ENCODE data around the gene SNX9. TPM values are rescaled to one million over a fixed set of nuclear protein-coding genes. Genes with fewer than 3 reads are reported as not detected.

The SNX9 gene
- total RNA-seq, 6 donors from 2014 or later = 13.6 to 31.6 (median 19.0) TPM

GRCh38 chr6:157991067-157991432, 168.0 kb downstream of the SNX9 start:
- Histone ChIP-seq H3K27me3 (no peaks in the 10 kb centered on the region), H3K27ac (no peak overlapping the region), H3K4me3 (no peak overlapping the region), H3K9me3 (no peaks in the 10 kb centered on the region), H3K36me3 (no peaks in the 10 kb centered on the region), H3K4me1 (peaks cover 6 to 20% (median 12%) of the 10 kb centered on the region in 4 donors)
- TF ChIP-seq POLR2AphosphoS5 (IDR thresholded peaks at IDR 0.05) (no peak), EP300 (IDR thresholded peaks at IDR 0.05) (no peak), POLR2A (IDR thresholded peaks at IDR 0.05) (no peak)
- TF ChIP-seq, protein P1, sequence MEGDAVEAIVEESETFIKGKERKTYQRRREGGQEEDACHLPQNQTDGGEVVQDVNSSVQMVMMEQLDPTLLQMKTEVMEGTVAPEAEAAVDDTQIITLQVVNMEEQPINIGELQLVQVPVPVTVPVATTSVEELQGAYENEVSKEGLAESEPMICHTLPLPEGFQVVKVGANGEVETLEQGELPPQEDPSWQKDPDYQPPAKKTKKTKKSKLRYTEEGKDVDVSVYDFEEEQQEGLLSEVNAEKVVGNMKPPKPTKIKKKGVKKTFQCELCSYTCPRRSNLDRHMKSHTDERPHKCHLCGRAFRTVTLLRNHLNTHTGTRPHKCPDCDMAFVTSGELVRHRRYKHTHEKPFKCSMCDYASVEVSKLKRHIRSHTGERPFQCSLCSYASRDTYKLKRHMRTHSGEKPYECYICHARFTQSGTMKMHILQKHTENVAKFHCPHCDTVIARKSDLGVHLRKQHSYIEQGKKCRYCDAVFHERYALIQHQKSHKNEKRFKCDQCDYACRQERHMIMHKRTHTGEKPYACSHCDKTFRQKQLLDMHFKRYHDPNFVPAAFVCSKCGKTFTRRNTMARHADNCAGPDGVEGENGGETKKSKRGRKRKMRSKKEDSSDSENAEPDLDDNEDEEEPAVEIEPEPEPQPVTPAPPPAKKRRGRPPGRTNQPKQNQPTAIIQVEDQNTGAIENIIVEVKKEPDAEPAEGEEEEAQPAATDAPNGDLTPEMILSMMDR (IDR thresholded peaks at IDR 0.05) = no peak
- no peak for ATAC-seq (ENCODE audit: low FRiP score in 2 of 2)
- DNase-seq = no peak
- WGBS, 2 donors = 91 to 95% methylated on average over 11 of the region's 11 CpGs

GRCh38 chr6:157993076-157993475, 170.0 kb downstream of the SNX9 start:
- Histone ChIP-seq H3K27ac (no peak overlapping the region), H3K36me3 (no peaks in the 10 kb centered on the region), H3K4me1 (peaks cover 6 to 20% (median 12%) of the 10 kb centered on the region in 4 donors), H3K4me3 (no peak overlapping the region), H3K9me3 (no peaks in the 10 kb centered on the region), H3K27me3 (no peaks in the 10 kb centered on the region)
- WGBS, 2 donors = 69% methylated on average over 3 of the region's 3 CpGs
- TF ChIP-seq, protein P1 (IDR thresholded peaks at IDR 0.05) = no peak
- TF ChIP-seq EP300 (IDR thresholded peaks at IDR 0.05) = no peak
- TF ChIP-seq POLR2AphosphoS5 (IDR thresholded peaks at IDR 0.05) = no peak
- no peak for TF ChIP-seq POLR2A (IDR thresholded peaks at IDR 0.05)
- DNase-seq (no peak), ATAC-seq (ENCODE audit: low FRiP score in 2 of 2) (no peak)

DNA sequence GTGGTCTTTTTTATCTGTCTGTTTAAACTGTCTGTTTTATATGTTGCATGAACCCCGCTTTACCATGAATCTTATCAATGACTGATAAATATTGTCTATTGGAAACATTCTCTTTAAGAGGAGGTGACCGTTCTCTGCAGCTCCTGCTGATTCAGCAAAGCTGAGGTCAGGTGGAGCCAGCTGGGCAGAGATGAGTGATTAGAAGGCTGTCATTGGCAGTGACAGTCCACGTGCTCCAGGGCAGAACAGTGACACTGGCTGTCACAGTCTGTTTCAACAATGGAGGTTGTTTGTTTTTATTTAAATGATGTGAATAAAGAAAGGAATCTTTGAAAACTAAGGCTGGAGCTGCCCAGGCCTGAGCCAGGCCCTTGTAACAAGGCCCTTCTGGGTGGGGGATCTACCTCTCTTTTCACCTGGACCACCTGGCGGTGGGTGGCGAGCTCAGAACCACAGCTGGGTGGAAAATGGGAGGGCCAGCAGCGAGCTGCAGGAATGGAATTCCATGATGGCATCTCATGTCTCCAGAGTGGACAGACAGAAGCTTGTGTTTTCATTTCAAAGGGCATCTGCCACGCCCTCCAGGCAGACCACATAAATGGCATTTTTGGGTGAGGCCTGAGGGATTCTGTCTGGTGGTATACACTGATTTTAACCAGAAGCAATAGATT, 171.2 kb downstream of the SNX9 start:
- Histone ChIP-seq H3K36me3 (no peaks in the 10 kb centered on the region), H3K9me3 (no peaks in the 10 kb centered on the region), H3K27me3 (no peaks in the 10 kb centered on the region), H3K4me3 (no peak overlapping the region), H3K4me1 (peaks cover 6 to 17% (median 10%) of the 10 kb centered on the region in 4 donors), H3K27ac (no peak overlapping the region)
- WGBS, 2 donors = 86 to 88% methylated on average over 7 of the region's 7 CpGs
- no peak for DNase-seq
- ATAC-seq (ENCODE audit: low FRiP score in 2 of 2) = no peak
- TF ChIP-seq EP300 (IDR thresholded peaks at IDR 0.05) = no peak
- no peak for TF ChIP-seq POLR2A (IDR thresholded peaks at IDR 0.05)
- no peak for TF ChIP-seq POLR2AphosphoS5 (IDR thresholded peaks at IDR 0.05)

Small RNA genes lying within 50 kb of the gene (small RNA-seq; reads per million reads assigned to genes)
- 0 reads per million in 4 donors for gene HSPE1P26
- gene RNU6-786P = 0 reads per million in 4 donors

Other genes with a start within 250 kb of the SNX9 start
- 1 to 10 TPM; 3.0 to 7.7 (median 4.2) TPM for gene SYNJ2, start 158.6 kb downstream of the SNX9 start, total RNA-seq

Measured in upper lobe of left lung (tissue), 6 donors.